DMS153 (cell line): ENCODE data around the gene TMEM125.

Experiments used
- DNase-seq: peaks from one replicate; lab custom pipeline; 2025; lab: John Stamatoyannopoulos, UW

Gene TMEM125

GRCh38 chr1:43269627-43270375 is at the start of gene TMEM125:
TSS of gene TMEM125 (plus strand) at chr1:43269983. CDS start at chr1:43272723, 2,740 bp downstream.
- DNase-seq, result peak; percentile 36

- no peak for DNase-seq
Measured at GRCh38 chr1:43220905-43221778, 48.6 kb upstream of the TMEM125 start.

DNA sequence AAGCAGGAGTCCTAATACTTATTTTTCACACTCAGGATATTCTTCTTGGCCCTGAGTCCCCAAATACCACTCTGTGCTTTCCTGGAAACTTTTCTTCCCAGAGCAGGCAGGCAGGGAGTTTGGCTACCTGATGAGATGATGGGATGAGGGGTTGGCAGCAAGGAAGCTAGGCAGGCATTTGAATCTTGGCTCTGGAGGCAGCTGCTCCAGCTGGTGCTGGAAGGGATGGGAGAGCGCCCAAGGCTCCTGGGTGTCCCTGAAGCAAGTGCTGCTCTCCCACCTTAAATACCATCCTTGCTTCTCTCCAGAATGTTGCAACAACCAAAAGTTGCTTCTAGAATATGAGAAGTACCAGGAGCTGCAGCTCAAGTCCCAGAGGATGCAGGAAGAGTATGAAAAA is 48.0 kb upstream of the TMEM125 start:
- DNase-seq, result no peak

- no peak for DNase-seq
Measured at GRCh38 chr1:43222879-43223278, 46.9 kb upstream of the TMEM125 start.

- no peak for DNase-seq
Measured at GRCh38 chr1:43225168-43225567, 44.6 kb upstream of the TMEM125 start.

DNA sequence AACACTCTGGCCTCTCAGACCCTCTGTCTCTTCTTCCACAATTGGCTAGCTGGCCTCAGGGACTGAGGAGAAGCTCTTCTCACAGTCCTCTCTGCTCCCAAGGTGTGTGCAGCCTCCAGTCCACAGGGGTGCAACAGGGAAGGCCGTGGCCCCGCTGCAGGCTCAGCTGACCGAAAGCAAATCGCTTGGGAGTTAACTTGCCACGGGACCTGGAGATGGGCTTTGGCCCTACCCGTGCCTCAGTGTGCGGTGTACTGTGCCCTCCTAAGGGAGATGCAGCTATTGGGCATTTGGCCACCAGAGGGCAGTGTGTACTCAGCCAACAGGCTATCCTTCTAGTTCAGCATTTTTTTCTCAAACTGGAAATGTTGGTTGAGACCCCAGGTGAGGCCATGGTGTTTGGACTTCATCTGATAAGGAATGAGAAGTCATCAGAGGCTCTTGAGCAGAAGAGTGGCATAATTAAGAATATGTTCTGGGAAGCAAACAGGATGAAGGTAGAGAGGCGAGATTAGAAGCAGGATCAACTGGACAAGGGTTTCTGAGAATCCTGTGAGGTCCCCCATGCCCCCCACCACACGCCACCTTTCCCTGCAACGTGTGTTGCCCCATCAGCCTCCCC is 42.5 kb upstream of the TMEM125 start:
- DNase-seq, result peak; percentile 43

DNA sequence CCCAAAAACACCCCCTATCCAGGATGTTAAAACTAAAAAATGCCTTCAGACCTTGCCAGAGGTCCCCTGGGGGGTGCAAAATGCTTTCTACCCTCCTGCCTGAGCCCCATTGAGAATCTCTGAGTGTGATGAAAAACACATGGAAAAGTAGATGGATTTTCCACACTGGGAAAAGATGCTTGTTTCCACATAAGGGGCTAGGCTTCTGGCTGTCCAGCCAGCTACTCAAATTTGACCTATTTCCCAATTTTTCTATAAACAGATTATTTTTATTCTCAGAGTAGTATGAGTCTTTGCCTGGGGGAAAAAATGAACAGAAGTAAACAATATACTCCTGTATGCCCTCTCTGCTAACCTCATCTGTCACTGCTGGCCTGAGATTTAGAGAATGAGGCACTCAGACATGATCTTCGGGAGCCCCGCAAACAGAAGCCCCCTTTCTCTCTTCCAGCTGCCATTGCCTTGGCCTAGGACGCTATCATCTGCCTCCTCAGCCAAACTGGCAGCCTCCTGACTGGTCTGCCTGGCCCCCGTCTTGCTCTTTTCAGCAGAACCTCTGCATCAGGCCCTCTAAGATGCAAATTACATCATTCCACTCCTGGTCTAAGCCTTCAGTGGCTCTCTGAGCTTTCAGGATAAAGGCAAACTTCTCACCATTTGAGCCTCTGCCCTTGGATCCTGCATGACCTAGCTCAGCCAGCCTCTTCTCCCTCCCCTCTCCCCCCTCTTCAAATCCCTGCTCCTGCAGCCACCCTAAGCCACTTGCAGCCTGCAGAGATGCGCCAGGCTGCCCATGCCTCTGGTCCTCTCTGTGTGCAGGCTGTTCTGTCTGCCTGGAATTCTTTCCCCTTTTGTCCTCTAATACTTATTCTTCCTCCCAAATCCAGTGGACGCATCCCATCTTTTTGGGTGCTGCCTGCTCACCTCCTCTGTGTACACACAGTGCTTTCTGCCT is 39.7 kb upstream of the TMEM125 start:
- DNase-seq, result no peak

DNA sequence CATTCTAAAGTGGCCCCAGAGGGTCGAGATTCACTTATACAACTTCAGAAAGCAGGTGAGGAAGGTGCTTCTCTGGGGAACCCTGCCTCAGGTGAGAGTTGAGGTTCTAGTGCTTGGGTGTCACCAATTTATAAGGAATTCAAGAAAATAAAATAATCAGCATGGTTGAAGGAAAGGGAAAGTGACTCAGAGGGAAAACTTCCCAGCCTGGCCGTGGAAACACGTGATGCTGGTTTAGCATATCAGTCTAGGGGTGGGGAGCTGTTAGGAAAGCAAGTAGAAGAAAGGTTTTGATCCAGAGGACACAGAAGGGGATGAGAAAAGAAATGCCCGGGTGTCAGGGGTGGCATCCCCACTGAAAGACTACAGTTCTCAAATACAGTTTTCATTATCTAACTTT is 37.7 kb upstream of the TMEM125 start:
- no peak for DNase-seq

DNA sequence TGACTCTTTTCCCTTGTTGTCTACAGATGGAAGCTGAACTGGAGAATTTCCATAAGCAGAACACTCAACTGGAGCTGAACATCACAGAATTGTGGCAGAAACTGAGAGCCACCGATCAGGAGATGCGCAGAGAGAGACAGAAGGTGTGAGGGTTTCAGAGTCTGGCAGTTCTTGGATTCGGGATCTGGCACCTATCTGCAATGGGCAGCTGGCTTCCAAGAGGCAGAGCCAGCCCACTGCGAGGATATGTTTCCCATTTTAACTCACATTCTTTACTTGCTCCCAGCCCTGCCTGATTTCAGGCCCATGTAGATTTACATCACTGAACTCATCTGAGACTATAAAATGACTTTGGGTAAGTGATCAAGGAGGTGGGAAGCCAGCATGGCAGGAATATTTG is 37.3 kb upstream of the TMEM125 start:
- DNase-seq, result no peak

- no peak for DNase-seq
Measured at GRCh38 chr1:43233631-43234030, 36.2 kb upstream of the TMEM125 start.

DNA sequence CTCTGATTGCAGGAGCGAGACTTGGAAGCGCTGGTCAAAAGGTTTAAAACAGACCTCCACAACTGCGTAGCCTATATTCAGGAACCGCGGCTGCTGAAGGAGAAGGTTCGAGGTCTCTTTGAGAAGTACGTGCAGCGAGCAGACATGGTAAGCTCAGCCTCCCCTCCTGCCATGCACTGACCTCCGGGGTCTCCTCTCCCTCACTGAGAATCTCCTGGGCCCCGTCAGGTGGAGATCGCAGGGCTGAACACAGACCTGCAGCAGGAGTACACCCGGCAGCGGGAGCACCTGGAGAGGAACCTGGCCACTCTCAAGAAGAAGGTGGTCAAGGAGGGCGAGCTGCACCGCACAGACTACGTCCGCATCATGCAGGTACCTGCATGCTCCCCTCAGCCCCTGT is 35.5 kb upstream of the TMEM125 start:
- DNase-seq, result no peak

DNA sequence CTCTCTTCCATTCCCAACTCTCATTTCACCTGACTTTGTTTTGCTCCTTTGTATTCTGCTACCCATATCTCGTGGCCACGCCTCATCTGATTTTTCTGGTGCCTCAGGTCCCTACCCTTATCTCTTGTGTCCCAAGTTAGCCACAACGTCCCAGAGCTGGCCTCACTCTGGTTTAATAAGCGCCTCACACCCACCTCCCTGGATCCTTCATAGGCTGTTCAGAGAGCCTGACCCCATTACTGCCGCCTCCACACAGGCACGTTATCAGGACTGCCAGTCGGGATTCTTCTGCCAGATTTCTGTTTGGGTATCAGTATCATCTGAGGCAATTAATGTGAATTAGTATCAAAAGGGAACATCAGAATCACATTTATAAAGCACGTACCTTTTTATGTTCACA is 34.7 kb upstream of the TMEM125 start:
- no peak for DNase-seq

DNA sequence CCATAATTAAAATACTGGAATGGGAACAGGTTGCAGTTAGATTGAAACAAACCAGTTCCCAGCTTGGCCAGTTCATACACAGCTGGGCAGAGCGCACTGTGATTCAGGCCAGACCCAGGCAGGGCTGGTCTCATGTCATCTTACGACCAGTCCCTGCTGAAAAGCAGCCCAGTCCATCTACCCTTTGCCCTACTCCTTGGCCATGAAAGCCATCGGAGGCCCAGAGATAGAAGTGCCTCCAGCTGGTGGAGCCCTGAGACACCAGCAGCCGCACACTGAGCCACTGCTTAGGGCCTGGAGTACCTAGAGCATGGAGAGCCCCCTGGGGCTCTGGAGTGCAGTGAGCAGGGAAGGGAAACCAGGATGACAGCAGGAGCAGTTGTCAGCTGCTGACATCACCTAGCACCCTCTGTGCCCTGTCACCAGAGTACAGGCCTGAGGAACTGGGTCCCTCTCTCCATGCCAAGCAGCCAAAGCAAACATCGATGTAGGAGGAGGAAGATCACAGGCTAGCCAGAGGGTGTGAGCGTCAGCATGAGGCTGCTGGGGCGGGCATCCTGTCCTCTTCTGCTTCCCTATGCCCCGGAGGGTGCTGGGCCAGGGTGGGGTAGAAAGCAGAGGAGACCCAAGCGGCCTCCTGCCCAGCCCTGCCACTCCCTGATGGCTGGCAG is 34.2 kb upstream of the TMEM125 start:
- DNase-seq, result no peak

- no peak for DNase-seq
Measured at GRCh38 chr1:43237121-43237520, 32.7 kb upstream of the TMEM125 start.

- DNase-seq, result peak; percentile 61
Measured at GRCh38 chr1:43238085-43238484, 31.7 kb upstream of the TMEM125 start.

GRCh38 chr1:43238991-43239469 is 30.8 kb upstream of the TMEM125 start:
- DNase-seq, result no peak

DNA sequence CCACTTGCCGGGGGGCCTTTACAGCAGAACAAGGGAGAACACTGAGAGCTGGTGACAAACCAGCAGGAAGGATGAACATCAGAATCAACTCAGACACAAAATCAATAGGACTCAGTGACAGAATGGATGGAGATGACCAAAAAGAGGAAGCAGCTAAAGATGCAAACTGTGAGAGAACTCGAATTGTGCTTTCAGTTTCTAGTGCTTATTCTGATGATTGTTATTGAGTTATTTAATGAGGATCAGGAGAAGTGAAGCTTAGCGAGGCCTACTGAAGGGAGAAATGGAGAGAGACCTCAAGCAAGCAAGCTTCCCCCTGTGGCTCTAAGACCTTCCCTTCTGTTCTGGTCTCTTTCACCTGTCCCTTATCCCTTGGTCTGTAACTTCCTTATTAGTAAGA is 30.3 kb upstream of the TMEM125 start:
- DNase-seq, result no peak

- no peak for DNase-seq
Measured at GRCh38 chr1:43241413-43241836, 28.4 kb upstream of the TMEM125 start.

- no peak for DNase-seq
Measured at GRCh38 chr1:43243299-43243698, 26.5 kb upstream of the TMEM125 start.

GRCh38 chr1:43246466-43247213 is 23.1 kb upstream of the TMEM125 start:
- DNase-seq, result no peak
